Gastroesophageal sphincter (tissue), 3 donors: ENCODE measurements around the gene TAF1B.

ENCODE experiments used
- CTCF ChIP-seq, 4 experiments: fragments of 200-600 bp in 2 of 4; fragments of 450-650 bp in 2 of 4; sonication (generic) in 1 of 4; IDR thresholded peaks; one replicate each; pipeline ENCODE4 v1.5.1; 2017 to 2019; ENCODE audit warnings: antibody characterized with exemption in 4 of 4, mild to moderate bottlenecking in 2 of 4, moderate library complexity in 2 of 4
- POLR2A ChIP-seq, 2 donors: fragments of 450-650 bp; IDR thresholded peaks; one replicate each; pipeline ENCODE4 v1.6.1; 2017; ENCODE audit warnings: antibody characterized with exemption in 2 of 2, mild to moderate bottlenecking in 2 of 2, moderate library complexity in 1 of 2
- POLR2AphosphoS5 ChIP-seq: sonication (generic); formaldehyde crosslinking; IDR thresholded peaks from one replicate; pipeline ENCODE4 v1.6.1; 2017; ENCODE audit warnings: antibody characterized with exemption

- TF ChIP-seq CTCF (IDR thresholded peaks at IDR 0.05) (no peak), POLR2A (IDR thresholded peaks at IDR 0.05) (no peak), POLR2AphosphoS5 (no peak)
Observed at GRCh38 chr2:9971105-9971818, 128.0 kb downstream of the TAF1B start.
